GM18907 (cell line): ENCODE measurements around the gene TRPV2.
"Not testable (repeated sequence)": the region's sequence is repeated elsewhere in the genome, so short reads cannot be mapped to it uniquely, and the experiment has no call there.

ENCODE experiments used
- ATAC-seq: cut with Tn5 transposase; IDR thresholded peaks from one replicate; pipeline ENCODE4 v1.9.1; 2021; ENCODE audit warnings: mild to moderate bottlenecking, moderate library complexity; ENCODE audit not compliant: unreplicated experiment

Gene TRPV2

DNA sequence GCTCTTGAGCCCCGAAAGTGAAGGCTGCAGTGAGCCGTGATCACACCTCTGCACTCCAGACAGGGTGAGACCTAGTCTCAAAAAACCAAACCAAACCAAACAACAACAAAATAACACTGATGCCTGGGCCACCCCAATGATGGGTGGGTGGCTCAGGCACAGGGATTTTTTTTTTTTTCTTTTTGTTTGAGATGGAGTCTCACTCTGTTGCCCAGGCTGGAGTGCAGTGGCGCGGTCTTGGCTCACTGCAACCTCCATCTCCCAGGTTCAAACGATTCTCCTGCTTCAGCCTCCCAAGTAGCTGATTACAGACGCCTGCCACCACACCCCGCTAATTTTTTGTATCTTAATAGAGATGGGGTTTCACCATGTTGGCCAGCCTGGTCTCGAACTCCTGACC, 36.9 kb downstream of the TRPV2 start:
- ATAC-seq = not testable (repeated sequence)

DNA sequence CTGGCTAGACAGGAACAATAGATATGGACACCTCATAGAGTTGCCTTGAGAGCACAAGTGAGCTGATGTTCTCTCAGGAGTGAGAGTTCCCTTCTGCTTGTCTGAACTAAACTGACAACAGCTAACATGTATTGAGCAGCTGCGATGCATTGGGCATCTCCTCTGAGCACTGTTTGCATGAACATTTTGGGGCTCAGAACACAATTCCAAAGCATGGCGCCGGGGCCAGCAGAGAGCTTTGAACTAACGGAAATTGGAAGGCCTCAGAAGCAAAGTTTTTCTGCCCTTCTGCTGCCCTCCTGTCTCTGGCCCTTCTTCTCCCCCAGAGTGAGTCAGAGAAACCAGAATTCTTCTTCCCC, 38.1 kb downstream of the TRPV2 start:
- ATAC-seq = no peak

DNA sequence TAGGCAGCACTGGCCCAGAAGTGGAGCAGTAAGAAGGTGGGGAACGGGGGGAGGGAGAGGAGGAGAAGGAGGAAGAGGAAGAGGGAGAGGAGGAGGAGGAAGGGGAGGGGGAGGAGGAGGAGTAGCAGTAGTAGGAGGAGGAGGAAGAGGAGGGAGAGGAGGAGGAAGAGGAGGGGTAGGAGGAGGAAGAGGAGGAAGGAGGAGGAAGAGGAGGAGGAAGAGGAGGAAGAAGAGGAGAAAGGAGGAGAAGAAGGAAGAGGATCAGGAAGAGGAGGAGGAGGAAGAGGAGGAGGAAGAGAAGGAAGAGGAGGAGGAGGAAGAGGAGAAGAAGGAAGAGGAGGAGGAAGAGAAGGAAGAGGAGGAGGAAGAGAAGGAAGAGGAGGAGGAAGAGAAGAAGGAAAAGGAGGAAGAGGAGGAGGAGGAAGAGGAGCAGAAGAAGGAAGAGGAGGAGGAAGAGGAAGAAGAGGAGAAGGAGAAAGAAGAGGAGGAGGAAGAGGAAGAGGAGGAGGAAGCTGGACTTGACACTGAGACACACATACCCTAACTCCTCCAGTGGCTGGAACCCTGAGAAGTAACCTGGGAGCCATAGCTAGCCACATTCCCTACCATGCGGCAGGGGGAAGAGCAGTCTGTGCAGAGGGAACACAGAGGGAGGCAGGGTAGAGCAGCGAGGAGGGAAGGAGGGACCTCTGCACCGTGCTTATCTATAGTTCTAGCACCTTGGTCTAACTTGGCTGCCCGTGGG, 40.8 kb downstream of the TRPV2 start:
- ATAC-seq = no peak

GRCh38 chr17:16456742-16457316, 41.5 kb downstream of the TRPV2 start:
- ATAC-seq = no peak

GRCh38 chr17:16459271-16459670, 43.9 kb downstream of the TRPV2 start:
- ATAC-seq = no peak

- no peak for ATAC-seq
Observed at GRCh38 chr17:16459855-16460550, 44.6 kb downstream of the TRPV2 start.

DNA sequence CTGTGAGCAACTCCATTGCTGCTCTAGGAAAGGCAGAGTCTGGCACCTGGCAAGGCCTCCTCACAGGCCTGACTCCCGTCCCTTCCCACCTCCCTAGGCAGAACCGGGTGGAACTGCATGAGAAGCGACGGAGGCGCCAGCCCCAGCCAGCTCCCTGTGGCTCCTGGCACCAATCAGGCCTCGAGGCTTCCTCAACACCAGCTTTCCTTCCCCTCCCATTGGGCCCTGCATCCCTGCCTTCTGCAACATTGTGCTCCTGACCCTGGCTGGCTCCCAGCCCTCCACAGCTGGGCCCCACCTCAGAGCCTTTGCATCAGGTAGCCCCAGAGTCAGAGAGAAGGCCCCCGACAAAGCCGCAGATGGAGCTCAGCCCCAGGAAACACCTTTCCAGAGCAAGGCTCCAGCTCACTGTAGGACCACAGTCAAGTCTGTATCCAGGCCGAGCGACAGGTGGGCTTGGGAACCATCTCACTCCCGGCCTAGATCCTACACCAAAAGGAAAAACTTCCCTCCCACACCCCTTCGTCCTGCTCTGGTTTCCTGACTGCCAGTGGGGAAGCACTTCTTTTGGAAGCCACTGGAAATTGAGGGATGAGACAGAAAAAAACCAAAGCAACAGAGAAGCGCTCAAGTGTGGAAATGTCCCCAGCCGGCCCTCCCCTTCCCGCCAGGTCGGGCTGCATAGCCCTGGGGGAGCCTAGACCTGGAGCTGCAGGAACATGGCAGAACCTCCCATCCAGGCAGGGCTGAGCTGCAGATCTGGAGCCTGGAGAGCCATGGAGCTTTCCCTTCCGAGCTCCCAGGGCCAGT, 45.6 kb downstream of the TRPV2 start:
- ATAC-seq = no peak

DNA sequence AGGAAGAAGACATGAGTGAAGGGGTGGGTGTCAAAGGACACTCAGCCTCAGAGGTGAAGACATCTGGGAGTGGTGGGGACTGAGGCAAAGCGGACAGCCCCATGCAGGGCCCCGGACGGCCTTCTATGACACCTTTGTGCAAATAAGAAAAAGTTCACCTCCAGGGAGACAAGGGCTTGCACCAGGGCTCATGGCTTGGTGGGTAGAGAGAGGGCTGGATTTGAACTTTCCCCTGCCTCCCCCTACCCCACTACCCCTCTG, 46.2 kb downstream of the TRPV2 start:
- ATAC-seq = no peak

GRCh38 chr17:16462070-16462864, 46.9 kb downstream of the TRPV2 start:
- no peak for ATAC-seq

- no peak for ATAC-seq
Observed at GRCh38 chr17:16463358-16464302, 48.3 kb downstream of the TRPV2 start.

- no peak for ATAC-seq
Observed at GRCh38 chr17:16464303-16465051, 49.1 kb downstream of the TRPV2 start.

GRCh38 chr17:16465052-16465312, 49.6 kb downstream of the TRPV2 start:
- ATAC-seq = no peak

- ATAC-seq = no peak
Observed at GRCh38 chr17:16465861-16466338, 50.5 kb downstream of the TRPV2 start.

- no peak for ATAC-seq
Observed at GRCh38 chr17:16466407-16466806, 51.0 kb downstream of the TRPV2 start.

DNA sequence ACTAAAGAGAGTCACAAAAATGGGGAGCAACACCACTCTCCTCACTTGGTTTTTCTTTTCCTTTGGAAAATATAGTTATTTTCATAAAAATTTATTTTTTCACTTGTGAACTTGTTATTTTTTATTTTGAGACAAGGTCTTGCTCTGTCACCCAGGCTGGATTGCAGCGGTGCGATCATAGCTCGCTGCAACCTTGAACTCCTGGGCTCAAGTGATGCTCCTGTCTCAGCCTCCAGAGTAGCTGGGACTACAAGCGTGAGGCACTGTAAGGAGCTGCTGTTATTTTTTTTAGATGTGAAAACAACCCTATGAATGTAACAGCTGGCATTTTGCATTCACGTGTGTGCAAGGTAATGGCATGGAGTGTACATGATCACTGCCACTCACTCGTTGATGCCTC, 51.7 kb downstream of the TRPV2 start:
- no peak for ATAC-seq

DNA sequence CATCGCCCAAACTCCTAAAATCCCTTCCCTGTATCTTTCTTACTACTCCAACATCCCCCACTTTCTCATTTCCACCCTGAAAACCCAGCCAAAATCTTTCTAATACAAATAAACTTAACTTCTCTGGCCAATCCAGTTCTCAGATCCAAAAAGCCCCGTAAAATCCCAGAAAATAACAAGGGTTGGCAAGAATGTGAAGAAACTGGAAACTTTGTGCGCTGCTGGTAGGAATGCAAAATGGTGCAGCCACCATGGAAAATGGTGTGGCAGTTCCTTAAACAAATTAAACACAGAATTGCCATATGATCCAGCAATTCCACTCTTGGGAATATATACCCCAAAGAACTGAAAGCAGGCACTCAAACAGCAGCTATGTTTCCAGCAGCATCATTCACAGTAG, 52.5 kb downstream of the TRPV2 start:
- no peak for ATAC-seq

DNA sequence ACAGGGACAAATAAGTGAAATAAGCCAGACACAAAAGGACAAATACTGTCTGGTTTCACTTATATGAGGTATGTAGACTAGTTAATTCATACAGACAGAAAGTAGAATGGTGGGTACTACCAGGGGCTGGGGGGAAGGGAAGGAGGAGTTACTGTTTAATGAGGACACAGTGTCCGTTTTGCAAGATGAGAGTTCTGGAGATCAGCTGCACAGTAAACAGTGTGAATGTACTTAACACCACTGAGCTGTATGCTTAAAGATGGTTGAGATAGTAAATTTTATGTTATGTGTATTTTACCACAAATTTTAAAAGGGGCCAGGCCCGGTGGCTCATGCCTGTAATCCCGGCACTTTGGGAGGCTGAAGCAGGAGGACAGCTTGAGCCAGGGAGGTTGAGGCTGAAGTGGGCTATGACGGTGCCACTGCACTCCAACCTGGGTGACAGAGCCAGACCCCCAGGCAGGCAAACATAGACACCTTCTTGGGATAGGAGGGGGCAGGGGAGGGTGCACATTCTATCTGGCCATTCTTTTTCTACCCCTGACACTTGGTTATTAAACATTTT, 53.1 kb downstream of the TRPV2 start:
- no peak for ATAC-seq

- no peak for ATAC-seq
Observed at GRCh38 chr17:16470265-16470664, 54.9 kb downstream of the TRPV2 start.

GRCh38 chr17:16471295-16471694, 55.9 kb downstream of the TRPV2 start:
- ATAC-seq = no peak
